Activated CD4-positive, alpha-beta T cell treated with anti-CD3 and anti-CD28 coated beads, Interleukin-2, amount 50 U/mL, for 1 hour (primary cell): Measurements from ENCODE around the gene PRRT1.
"Not testable (repeated sequence)": the region's sequence is repeated elsewhere in the genome, so short reads cannot be mapped to it uniquely, and the experiment has no call there.

Source experiments
- DNase-seq: peaks from one replicate; pipeline ENCODE4 v3.0.0-alpha.2; 2020

PRRT1 gene

GRCh38 chr6:32151863-32152768 lies at the start of gene PRRT1:
PRRT1 (minus strand) TSS chr6:32151939; CDS start chr6:32151827, 112 bp downstream.
- no peak for DNase-seq

GRCh38 chr6:32200711-32201475 lies 49.2 kb upstream of the PRRT1 start:
- no peak for DNase-seq

GRCh38 chr6:32198866-32199265 lies 47.1 kb upstream of the PRRT1 start:
- no peak for DNase-seq

- DNase-seq, result no peak
Observed at GRCh38 chr6:32198345-32198696, 46.6 kb upstream of the PRRT1 start.

- no peak for DNase-seq
Observed at GRCh38 chr6:32196682-32197616, 45.2 kb upstream of the PRRT1 start.

- DNase-seq, result peak; percentile 53
Observed at GRCh38 chr6:32195902-32196681, 44.4 kb upstream of the PRRT1 start.

GRCh38 chr6:32195652-32195901 lies 43.8 kb upstream of the PRRT1 start:
- peak; percentile 99 for DNase-seq

GRCh38 chr6:32194825-32195651 lies 43.3 kb upstream of the PRRT1 start:
- DNase-seq, result no peak

GRCh38 chr6:32194388-32194787 lies 42.6 kb upstream of the PRRT1 start:
- DNase-seq, result no peak

- DNase-seq, result not testable (repeated sequence)
Observed at GRCh38 chr6:32193096-32193495, 41.4 kb upstream of the PRRT1 start.

- DNase-seq, result peak; percentile 41
Observed at GRCh38 chr6:32192608-32193039, 40.9 kb upstream of the PRRT1 start, which contains the start of gene GPSM3. GPSM3 (minus strand) TSS chr6:32192643; CDS start chr6:32192513, 130 bp downstream.

- DNase-seq, result no peak
Observed at GRCh38 chr6:32191696-32192607, 40.2 kb upstream of the PRRT1 start.

- no peak for DNase-seq
Observed at GRCh38 chr6:32190911-32191677, 39.4 kb upstream of the PRRT1 start.

- DNase-seq, result peak; percentile 81
Observed at GRCh38 chr6:32190054-32190851, 38.5 kb upstream of the PRRT1 start, which contains the start of gene PBX2. PBX2 (minus strand) TSS chr6:32190202; CDS start chr6:32189915, 287 bp downstream.

- DNase-seq, result no peak
Observed at GRCh38 chr6:32189742-32190053, 38.0 kb upstream of the PRRT1 start.

GRCh38 chr6:32189069-32189741 lies 37.5 kb upstream of the PRRT1 start:
- no peak for DNase-seq

- DNase-seq, result no peak
Observed at GRCh38 chr6:32188381-32189068, 36.8 kb upstream of the PRRT1 start.
